UCSD-AML1 (cell line): Measurements from ENCODE around the gene AFP.
"Not testable (repeated sequence)": the region's sequence is repeated elsewhere in the genome, so short reads cannot be mapped to it uniquely, and the experiment has no call there.

Experiments used
- DNase-seq: peaks from one replicate; lab custom pipeline; 2025; ENCODE audit not compliant: unreplicated experiment; lab: John Stamatoyannopoulos, UW

Gene AFP

GRCh38 chr4:73435984-73436383 is at the start of gene AFP:
TSS of gene AFP (plus strand) at chr4:73436221. CDS start at chr4:73436263, 42 bp downstream.
- DNase-seq, result no peak

GRCh38 chr4:73387552-73387951 is 48.5 kb upstream of the AFP start:
- no peak for DNase-seq

GRCh38 chr4:73388887-73389286 is 47.1 kb upstream of the AFP start:
- DNase-seq, result no peak

- DNase-seq, result not testable (repeated sequence)
Measured at GRCh38 chr4:73389663-73390062, 46.4 kb upstream of the AFP start.

- no peak for DNase-seq
Measured at GRCh38 chr4:73391774-73392173, 44.2 kb upstream of the AFP start.

GRCh38 chr4:73392936-73393335 is 43.1 kb upstream of the AFP start:
- no peak for DNase-seq

GRCh38 chr4:73396304-73396703 is 39.7 kb upstream of the AFP start:
- no peak for DNase-seq

GRCh38 chr4:73396993-73397972 is 38.7 kb upstream of the AFP start:
- no peak for DNase-seq

GRCh38 chr4:73401412-73401811 is 34.6 kb upstream of the AFP start:
- DNase-seq, result no peak

GRCh38 chr4:73404042-73404441 is 32.0 kb upstream of the AFP start, which contains the start of gene ALB:
TSS of gene ALB (plus strand) at chr4:73404287. CDS start at chr4:73404328, 41 bp downstream.
- DNase-seq, result no peak

GRCh38 chr4:73404457-73404856 is 31.6 kb upstream of the AFP start:
- DNase-seq, result no peak

- no peak for DNase-seq
Measured at GRCh38 chr4:73405138-73405537, 30.9 kb upstream of the AFP start.

- DNase-seq, result no peak
Measured at GRCh38 chr4:73406548-73406875, 29.5 kb upstream of the AFP start.

- no peak for DNase-seq
Measured at GRCh38 chr4:73407227-73407673, 28.8 kb upstream of the AFP start.

- DNase-seq, result no peak
Measured at GRCh38 chr4:73408181-73408867, 27.7 kb upstream of the AFP start.

- no peak for DNase-seq
Measured at GRCh38 chr4:73409012-73409862, 26.8 kb upstream of the AFP start.

- DNase-seq, result no peak
Measured at GRCh38 chr4:73409978-73410548, 26.0 kb upstream of the AFP start.

- DNase-seq, result no peak
Measured at GRCh38 chr4:73410916-73411730, 24.9 kb upstream of the AFP start.

GRCh38 chr4:73411731-73412414 is 24.1 kb upstream of the AFP start:
- no peak for DNase-seq
